ENCODE data around the gene ADGRA3.

The ADGRA3 gene

GRCh38 chr4:22356987-22357596 lies 158.8 kb downstream of the ADGRA3 start:
- peak; percentile 0 for DNase-seq

GRCh38 chr4:22348410-22348809 lies 167.5 kb downstream of the ADGRA3 start:
- no peak for DNase-seq

- no peak for DNase-seq
These were observed 170.2 kb downstream of the ADGRA3 start for GRCh38 chr4:22345678-22346077.

GRCh38 chr4:22345055-22345454 lies 170.8 kb downstream of the ADGRA3 start:
- DNase-seq, result no peak

GRCh38 chr4:22343606-22344005 lies 172.3 kb downstream of the ADGRA3 start:
- no peak for DNase-seq

- DNase-seq, result no peak
These were observed 176.4 kb downstream of the ADGRA3 start for GRCh38 chr4:22339491-22339890.

GRCh38 chr4:22338796-22339195 lies 177.1 kb downstream of the ADGRA3 start:
- DNase-seq, result no peak

Data from NCI-H2171 (cell line).